HG03139 (cell line): ENCODE measurements around the gene AATK.
"Not testable (repeated sequence)": the region's sequence is repeated elsewhere in the genome, so short reads cannot be mapped to it uniquely, and the experiment has no call there.

ENCODE experiments used
- ATAC-seq: cut with Tn5 transposase; IDR thresholded peaks from one replicate; pipeline ENCODE4 v1.9.1; 2021; ENCODE audit not compliant: unreplicated experiment

Gene AATK

GRCh38 chr17:81148986-81149533 is 17.0 kb downstream of the AATK start:
- no peak for ATAC-seq

DNA sequence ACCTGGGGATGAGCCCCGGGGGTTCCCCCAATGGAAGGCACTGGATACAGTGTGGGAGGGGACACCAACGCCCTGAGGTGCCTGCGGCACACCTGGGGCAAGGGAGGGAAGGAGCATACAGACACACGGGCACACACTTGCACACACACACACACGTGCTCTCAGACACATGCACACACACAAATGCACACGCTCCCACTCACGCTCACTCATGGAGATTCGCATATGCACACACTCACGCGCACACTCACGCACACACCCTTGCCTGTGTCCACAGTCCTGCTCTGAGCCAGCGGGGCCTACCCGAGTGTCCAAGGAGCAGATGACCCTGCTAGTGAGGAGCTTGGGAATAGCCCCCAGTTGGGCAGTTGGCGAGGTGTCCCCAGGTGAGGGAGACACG is 17.4 kb downstream of the AATK start:
- no peak for ATAC-seq

- ATAC-seq, result no peak
Measured at GRCh38 chr17:81147701-81148100, 18.3 kb downstream of the AATK start.

GRCh38 chr17:81146208-81146607 is 19.8 kb downstream of the AATK start:
- not testable (repeated sequence) for ATAC-seq

DNA sequence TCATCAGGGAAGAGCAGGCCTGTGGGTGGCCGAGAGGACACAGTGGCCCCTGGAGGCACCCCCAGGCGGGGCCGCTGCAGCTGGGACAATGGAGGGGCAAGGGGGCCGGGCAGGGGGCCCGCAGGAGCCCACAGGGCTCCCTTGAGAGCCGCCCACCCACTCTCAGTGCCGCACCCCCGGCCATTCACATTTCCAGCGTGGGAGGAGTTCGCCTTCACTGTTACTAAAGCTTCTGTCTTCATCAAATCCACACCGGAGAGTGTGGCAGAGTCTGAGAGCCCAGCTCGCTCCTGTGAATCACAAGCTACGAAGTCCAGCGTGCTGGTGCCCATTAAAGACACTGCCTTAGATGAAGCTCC is 21.6 kb downstream of the AATK start:
- ATAC-seq, result no peak

- no peak for ATAC-seq
Measured at GRCh38 chr17:81143717-81144422, 22.2 kb downstream of the AATK start.

DNA sequence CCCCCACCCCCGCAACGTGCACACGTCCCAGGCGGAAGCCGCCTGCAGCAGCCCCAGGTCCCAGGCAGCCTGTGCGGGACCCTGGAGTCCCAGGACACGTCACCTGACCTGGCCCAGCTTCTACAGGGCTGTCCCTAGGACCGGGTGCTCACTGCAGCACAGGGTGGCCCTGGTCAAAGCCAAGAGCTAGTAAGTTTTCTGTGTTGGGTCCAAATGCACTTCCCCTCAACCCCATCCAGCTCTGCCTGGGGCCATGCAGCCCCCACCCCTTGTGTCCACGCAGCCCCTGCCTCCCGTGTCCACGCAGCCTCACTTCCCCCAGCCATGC is 22.9 kb downstream of the AATK start:
- ATAC-seq, result no peak

GRCh38 chr17:81142301-81143199 is 23.5 kb downstream of the AATK start:
- ATAC-seq, result no peak

DNA sequence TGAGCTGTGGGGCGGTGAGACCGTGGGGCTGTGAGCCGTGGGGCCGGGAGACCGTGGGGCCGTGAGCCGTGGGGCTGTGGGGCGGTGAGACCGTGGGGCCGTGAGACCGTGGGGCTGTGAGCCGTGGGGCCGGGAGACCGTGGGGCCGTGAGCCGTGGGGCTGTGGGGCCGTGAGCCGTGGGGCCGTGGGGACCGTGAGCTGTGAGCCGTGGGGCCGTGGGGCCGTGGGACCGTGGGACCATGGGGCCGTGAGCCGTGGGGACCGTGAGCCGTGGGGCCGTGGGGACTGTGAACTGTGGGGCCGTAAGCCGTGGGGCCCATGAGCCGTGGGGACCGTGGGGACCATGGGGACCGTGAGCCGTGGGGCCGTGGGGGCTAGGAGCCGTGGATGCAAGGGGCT is 25.3 kb downstream of the AATK start:
- ATAC-seq, result no peak

DNA sequence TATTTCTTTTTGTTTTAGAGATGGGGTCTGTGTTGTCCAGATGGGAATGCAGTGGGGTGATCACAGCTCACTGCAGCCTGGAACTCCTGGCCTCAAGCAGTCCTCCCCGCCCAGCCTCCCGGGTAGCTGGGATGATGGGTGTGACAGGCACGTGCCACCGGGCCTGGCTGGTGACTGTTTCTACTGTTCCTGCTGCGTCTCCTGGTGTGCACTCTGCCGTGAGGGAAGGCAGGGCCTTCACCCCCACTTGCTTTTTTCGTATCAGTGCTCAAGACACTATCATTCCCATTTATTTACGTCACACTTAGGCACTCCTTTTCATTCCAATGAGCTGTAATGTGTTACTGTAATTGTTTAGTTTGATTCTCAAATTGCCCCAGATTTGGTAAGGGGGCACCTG is 26.0 kb downstream of the AATK start:
- ATAC-seq, result no peak

GRCh38 chr17:81139428-81139827 is 26.6 kb downstream of the AATK start:
- no peak for ATAC-seq

- ATAC-seq, result no peak
Measured at GRCh38 chr17:81138500-81138899, 27.5 kb downstream of the AATK start.

DNA sequence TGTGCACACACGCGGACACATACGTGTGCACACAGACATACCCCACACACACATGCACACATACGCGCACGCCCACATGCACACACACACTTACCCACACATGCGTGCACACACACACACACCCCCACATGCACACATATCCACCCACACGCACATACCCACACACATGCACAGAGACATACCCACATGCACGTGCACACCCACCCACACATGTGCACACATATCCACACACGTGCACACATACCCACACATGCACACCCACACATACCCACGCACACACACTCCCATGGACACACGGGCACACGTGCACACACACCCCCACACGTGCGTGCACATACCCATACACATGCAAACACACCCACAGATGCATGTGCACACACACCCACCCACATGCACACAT is 27.9 kb downstream of the AATK start:
- ATAC-seq, result no peak

DNA sequence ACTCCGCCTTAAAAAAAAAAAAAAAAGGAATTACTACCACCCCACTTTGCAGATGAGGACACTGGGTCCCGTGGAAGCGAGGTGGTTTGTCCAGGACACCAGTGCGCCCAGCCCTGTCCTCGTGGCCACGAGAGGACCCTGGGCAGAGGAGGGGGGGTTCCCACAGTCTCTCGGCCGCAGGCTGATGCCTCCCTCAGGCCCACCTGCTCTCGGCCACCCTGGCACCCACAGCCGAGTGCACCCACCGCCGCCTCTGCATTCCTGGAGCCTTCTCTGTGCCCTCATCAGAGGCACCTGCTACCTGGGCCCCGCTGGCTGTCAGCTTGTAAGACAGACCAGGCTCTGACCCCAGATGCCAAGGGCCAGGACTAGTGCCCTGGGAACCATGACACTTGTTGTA is 28.8 kb downstream of the AATK start:
- no peak for ATAC-seq

GRCh38 chr17:81136366-81136765 is 29.7 kb downstream of the AATK start:
- ATAC-seq, result no peak

GRCh38 chr17:81135505-81136278 is 30.3 kb downstream of the AATK start:
- no peak for ATAC-seq

- ATAC-seq, result no peak
Measured at GRCh38 chr17:81134064-81134781, 31.8 kb downstream of the AATK start.

GRCh38 chr17:81132770-81133723 is 33.0 kb downstream of the AATK start:
- no peak for ATAC-seq

DNA sequence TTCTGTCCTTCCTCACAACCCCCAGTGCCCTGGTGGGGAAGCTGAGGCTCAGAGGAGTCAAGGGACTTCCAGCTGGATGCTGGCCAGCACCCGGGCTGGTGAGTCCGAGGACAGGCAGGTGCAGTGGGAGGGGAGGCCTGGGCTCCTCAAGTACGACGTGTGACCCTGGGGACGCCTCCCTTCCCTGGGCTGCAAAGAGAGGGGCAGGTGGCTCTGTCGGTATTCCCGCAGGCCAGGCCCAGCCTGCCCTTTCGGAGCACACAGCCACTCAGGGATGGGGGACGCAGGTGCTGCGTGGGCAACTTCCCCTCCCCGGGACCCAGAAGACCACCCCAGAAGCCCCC is 33.9 kb downstream of the AATK start:
- no peak for ATAC-seq
